ENCODE results near the gene COL27A1. TPM values are rescaled to one million over a fixed set of nuclear protein-coding genes. Genes with fewer than 3 reads are reported as not detected.

COL27A1 gene
- total RNA-seq, 2 experiments from 2014 or later = 8.9 to 9.1 TPM

- CTCF ChIA-PET = interaction anchor here (0.9 to 1.3 kb wide), 3 partner anchors 10 to 117 kb away, joined by 3 to 4 read pairs (median 3); no protein-coding TSS in a partner anchor
- no peak for ATAC-seq
- Mint-ChIP-seq H3K27me3 (no peaks in the 10 kb centered on the region), H3K4me3 (no peak overlapping the region), H3K9me3 (ENCODE audit: low read depth) (no peaks in the 10 kb centered on the region), H3K4me1 (no peaks in the 10 kb centered on the region), H3K27ac (no peak overlapping the region), H3K36me3 (ENCODE audit: low read depth) (no peaks in the 10 kb centered on the region)
- POLR2A ChIA-PET = no interaction called here
- intact Hi-C loops (cut with DNase I, micrococcal nuclease) = no loop called here
- no peak for DNase-seq
These were observed 124.4 kb downstream of the COL27A1 start for GRCh38 chr9:114279693-114280092.

- H3K36me3 Mint-ChIP-seq (ENCODE audit: low read depth) = no peaks in the 10 kb centered on the region
- no peak overlapping the region for H3K4me3 Mint-ChIP-seq
- no peaks in the 10 kb centered on the region for H3K4me1 Mint-ChIP-seq
- DNase-seq = peak; percentile 1
- CTCF ChIA-PET = interaction anchor here (0.7 to 2.2 kb wide), 3 partner anchors 9 to 198 kb away, joined by 4 to 5 read pairs (median 4); no protein-coding TSS in a partner anchor
- no peak overlapping the region for H3K27ac Mint-ChIP-seq
- intact Hi-C loops (cut with DNase I, micrococcal nuclease) = no loop called here
- POLR2A ChIA-PET = no interaction called here
- no peaks in the 10 kb centered on the region for H3K9me3 Mint-ChIP-seq (ENCODE audit: low read depth)
- no peaks in the 10 kb centered on the region for H3K27me3 Mint-ChIP-seq
- ATAC-seq = no peak
These were observed 125.5 kb downstream of the COL27A1 start for GRCh38 chr9:114280636-114281472.

GRCh38 chr9:114281473-114282103, 126.3 kb downstream of the COL27A1 start:
- ATAC-seq (no peak), DNase-seq (peak; percentile 3)
- Mint-ChIP-seq H3K4me1 (no peaks in the 10 kb centered on the region), H3K27me3 (no peaks in the 10 kb centered on the region), H3K4me3 (no peak overlapping the region), H3K27ac (no peak overlapping the region), H3K36me3 (ENCODE audit: low read depth) (no peaks in the 10 kb centered on the region), H3K9me3 (ENCODE audit: low read depth) (no peaks in the 10 kb centered on the region)
- POLR2A ChIA-PET = no interaction called here
- intact Hi-C loops (cut with DNase I, micrococcal nuclease) = no loop called here
- CTCF ChIA-PET = interaction anchor here (2.2 kb wide), 1 partner anchor 10 kb away, joined by 5 read pairs; no protein-coding TSS in a partner anchor

GRCh38 chr9:114282104-114282485, 126.8 kb downstream of the COL27A1 start:
- ChIA-PET CTCF (interaction anchor here (2.2 kb wide), 1 partner anchor 9 kb away, joined by 5 read pairs; no protein-coding TSS in a partner anchor), POLR2A (no interaction called here)
- no peaks in the 10 kb centered on the region for H3K27me3 Mint-ChIP-seq

GRCh38 chr9:114282507-114282906, 127.2 kb downstream of the COL27A1 start:
- POLR2A ChIA-PET = no interaction called here
- no peak overlapping the region for H3K27ac Mint-ChIP-seq
- H3K36me3 Mint-ChIP-seq (ENCODE audit: low read depth) = no peaks in the 10 kb centered on the region
- H3K4me1 Mint-ChIP-seq = no peaks in the 10 kb centered on the region
- H3K4me3 Mint-ChIP-seq = no peak overlapping the region
- no peaks in the 10 kb centered on the region for H3K27me3 Mint-ChIP-seq
- CTCF ChIA-PET = interaction anchor here (2.2 kb wide), 1 partner anchor 9 kb away, joined by 5 read pairs; no protein-coding TSS in a partner anchor
- ATAC-seq (peak; percentile 52), DNase-seq (peak; percentile 19)
- no peaks in the 10 kb centered on the region for H3K9me3 Mint-ChIP-seq (ENCODE audit: low read depth)
- intact Hi-C loops (cut with DNase I, micrococcal nuclease) = no loop called here

More at GRCh38 chr9:114282104-114282485, 126.8 kb downstream of the COL27A1 start:
- DNase-seq (peak; percentile 3), ATAC-seq (no peak)
- Mint-ChIP-seq H3K4me1 (no peaks in the 10 kb centered on the region), H3K4me3 (no peak overlapping the region), H3K27ac (no peak overlapping the region), H3K36me3 (ENCODE audit: low read depth) (no peaks in the 10 kb centered on the region), H3K9me3 (ENCODE audit: low read depth) (no peaks in the 10 kb centered on the region)
- intact Hi-C loops (cut with DNase I, micrococcal nuclease) = no loop called here

- CTCF ChIA-PET = interaction anchor here (2.2 kb wide), 1 partner anchor 8 kb away, joined by 5 read pairs; no protein-coding TSS in a partner anchor
- Mint-ChIP-seq H3K27ac (no peak overlapping the region), H3K9me3 (ENCODE audit: low read depth) (no peaks in the 10 kb centered on the region), H3K4me3 (no peak overlapping the region), H3K4me1 (no peaks in the 10 kb centered on the region), H3K36me3 (ENCODE audit: low read depth) (no peaks in the 10 kb centered on the region), H3K27me3 (no peaks in the 10 kb centered on the region)
- intact Hi-C loops (cut with DNase I, micrococcal nuclease) = no loop called here
- POLR2A ChIA-PET = no interaction called here
- peak; percentile 80 for ATAC-seq
- DNase-seq = peak; percentile 62
These were observed 127.6 kb downstream of the COL27A1 start for GRCh38 chr9:114282926-114283325.

GRCh38 chr9:114283551-114284111, 128.3 kb downstream of the COL27A1 start:
- peak; percentile 2 for DNase-seq
- no peaks in the 10 kb centered on the region for H3K9me3 Mint-ChIP-seq (ENCODE audit: low read depth)
- POLR2A ChIA-PET = no interaction called here

GRCh38 chr9:114284316-114285060, 129.2 kb downstream of the COL27A1 start:
- ChIA-PET CTCF (no interaction called here), POLR2A (no interaction called here)
- no peak overlapping the region for H3K27ac Mint-ChIP-seq
- peak; percentile 2 for DNase-seq
- H3K36me3 Mint-ChIP-seq (ENCODE audit: low read depth) = no peaks in the 10 kb centered on the region
- H3K4me1 Mint-ChIP-seq = no peaks in the 10 kb centered on the region
- intact Hi-C loops (cut with DNase I, micrococcal nuclease) = loop anchor here in 1 of 2 experiments (5.0 kb wide), 2 partner anchors 127 to 177 kb away; partner anchors contain the start of gene COL27A1
- no peaks in the 10 kb centered on the region for H3K9me3 Mint-ChIP-seq (ENCODE audit: low read depth)
- H3K27me3 Mint-ChIP-seq = no peaks in the 10 kb centered on the region
- H3K4me3 Mint-ChIP-seq = no peak overlapping the region
- ATAC-seq = no peak

More at GRCh38 chr9:114283551-114284111, 128.3 kb downstream of the COL27A1 start:
- CTCF ChIA-PET = interaction anchor here (2.2 kb wide), 1 partner anchor 8 kb away, joined by 5 read pairs; no protein-coding TSS in a partner anchor
- H3K4me1 Mint-ChIP-seq = no peaks in the 10 kb centered on the region
- intact Hi-C loops (cut with DNase I, micrococcal nuclease) = no loop called here
- no peaks in the 10 kb centered on the region for H3K27me3 Mint-ChIP-seq
- ATAC-seq = no peak
- H3K27ac Mint-ChIP-seq = no peak overlapping the region
- H3K4me3 Mint-ChIP-seq = no peak overlapping the region
- H3K36me3 Mint-ChIP-seq (ENCODE audit: low read depth) = no peaks in the 10 kb centered on the region

GRCh38 chr9:114285166-114285867, 130.0 kb downstream of the COL27A1 start:
- H3K4me1 Mint-ChIP-seq = no peaks in the 10 kb centered on the region
- H3K9me3 Mint-ChIP-seq (ENCODE audit: low read depth) = no peaks in the 10 kb centered on the region
- no peak overlapping the region for H3K27ac Mint-ChIP-seq

GRCh38 chr9:114286146-114286679, 130.9 kb downstream of the COL27A1 start:
- ATAC-seq (no peak), DNase-seq (no peak)
- ChIA-PET POLR2A (no interaction called here), CTCF (interaction anchor here (1.0 kb wide), 1 partner anchor 192 kb away, joined by 3 read pairs; no protein-coding TSS in a partner anchor)
- Mint-ChIP-seq H3K4me3 (no peak overlapping the region), H3K36me3 (ENCODE audit: low read depth) (no peaks in the 10 kb centered on the region), H3K27me3 (peaks cover 2% of the 10 kb centered on the region), H3K4me1 (no peaks in the 10 kb centered on the region), H3K27ac (no peak overlapping the region), H3K9me3 (ENCODE audit: low read depth) (no peaks in the 10 kb centered on the region)
- intact Hi-C loops (cut with DNase I, micrococcal nuclease) = loop anchor here in 1 of 2 experiments (5.0 kb wide), 2 partner anchors 129 to 179 kb away; partner anchors contain the start of gene COL27A1

More at GRCh38 chr9:114285166-114285867, 130.0 kb downstream of the COL27A1 start:
- ATAC-seq (no peak), DNase-seq (no peak)
- CTCF ChIA-PET = no interaction called here
- H3K27me3 Mint-ChIP-seq = no peaks in the 10 kb centered on the region
- POLR2A ChIA-PET = no interaction called here
- intact Hi-C loops (cut with DNase I, micrococcal nuclease) = loop anchor here in 1 of 2 experiments (5.0 kb wide), 2 partner anchors 128 to 178 kb away; partner anchors contain the start of gene COL27A1
- H3K36me3 Mint-ChIP-seq (ENCODE audit: low read depth) = no peaks in the 10 kb centered on the region
- H3K4me3 Mint-ChIP-seq = no peak overlapping the region
